Lung microvascular endothelial cell (primary cell): ENCODE data around the gene PTGFRN. TPM values are rescaled to one million over a fixed set of nuclear protein-coding genes. Genes with fewer than 3 reads are reported as not detected.
"Not testable (repeated sequence)": the region's sequence is repeated elsewhere in the genome, so short reads cannot be mapped to it uniquely, and the experiment has no call there.

Source experiments
- DNase-seq, 2 donors: peaks; one replicate each; pipeline versions ENCODE4 v3.0.0 to v3.0.0-alpha.2; 2010; ENCODE audit warnings: low read depth in 2 of 2
- total RNA-seq: library from RNA; depleted of rRNA; stranded (reverse); fragments of >200 nt; gene quantifications from 2 replicates; pipeline ENCODE4 v1.2.1, GENCODE V29; 2014

Gene PTGFRN
- total RNA-seq, 1 donor from 2014 or later: 98.2 TPM

- DNase-seq: no peak
These were observed 6.3 kb downstream of the PTGFRN start for GRCh38 chr1:116916002-116916401.

GRCh38 chr1:116916533-116917445 lies 7.1 kb downstream of the PTGFRN start:
- DNase-seq: peak in 1 of 2 donors; percentile 14

- no peak for DNase-seq
These were observed 9.1 kb downstream of the PTGFRN start for GRCh38 chr1:116918714-116919357.

GRCh38 chr1:116919802-116920201 lies 10.1 kb downstream of the PTGFRN start:
- no peak for DNase-seq

GRCh38 chr1:116920211-116920610 lies 10.5 kb downstream of the PTGFRN start:
- no peak for DNase-seq

- no peak for DNase-seq
These were observed 11.7 kb downstream of the PTGFRN start for GRCh38 chr1:116921301-116921885.

- DNase-seq: no peak
These were observed 12.2 kb downstream of the PTGFRN start for GRCh38 chr1:116921937-116922336.

- DNase-seq: peak in 1 of 2 donors; percentile 57
These were observed 13.7 kb downstream of the PTGFRN start for GRCh38 chr1:116923421-116923820.

- DNase-seq: no peak
These were observed 17.5 kb downstream of the PTGFRN start for GRCh38 chr1:116927049-116927798.

- DNase-seq: no peak
These were observed 20.4 kb downstream of the PTGFRN start for GRCh38 chr1:116929961-116930592.

- no peak for DNase-seq
These were observed 21.6 kb downstream of the PTGFRN start for GRCh38 chr1:116931016-116931918.

GRCh38 chr1:116933606-116934515 lies 24.1 kb downstream of the PTGFRN start:
- no peak for DNase-seq

- no peak for DNase-seq
These were observed 25.0 kb downstream of the PTGFRN start for GRCh38 chr1:116934586-116935207.

- DNase-seq: no peak
These were observed 28.5 kb downstream of the PTGFRN start for GRCh38 chr1:116938216-116938615.

GRCh38 chr1:116939780-116940543 lies 30.2 kb downstream of the PTGFRN start:
- DNase-seq: not testable (repeated sequence)

- DNase-seq: no peak
These were observed 31.3 kb downstream of the PTGFRN start for GRCh38 chr1:116940814-116941599.

GRCh38 chr1:116941670-116942069 lies 32.0 kb downstream of the PTGFRN start:
- DNase-seq: no peak
